Stimulated activated CD4-positive, alpha-beta T cell treated with anti-CD3 and anti-CD28 coated beads, Interleukin-1b, Interleukin-23, amount 100 ng/mL, for 1 hour (primary cell): ENCODE results near the gene NADSYN1.
"Not testable (repeated sequence)": the region's sequence is repeated elsewhere in the genome, so short reads cannot be mapped to it uniquely, and the experiment has no call there.

Experiments
- DNase-seq, 2 donors: peaks; one replicate each; pipeline ENCODE4 v3.0.0-alpha.2; 2020; ENCODE audit warnings: low read depth in 2 of 2

Gene NADSYN1

GRCh38 chr11:71453037-71453917 lies at the start of gene NADSYN1:
Gene NADSYN1, plus strand, starts transcription at chr11:71453203. Its CDS starts 94 bp downstream, at chr11:71453297.
- peak; percentile 86 to 91 for DNase-seq

- DNase-seq = no peak
Measured at GRCh38 chr11:71404209-71404608, 48.8 kb upstream of the NADSYN1 start.

- DNase-seq = no peak
Measured at GRCh38 chr11:71406681-71407080, 46.3 kb upstream of the NADSYN1 start.

GRCh38 chr11:71407356-71407755 lies 45.6 kb upstream of the NADSYN1 start:
- no peak for DNase-seq

- DNase-seq = no peak
Measured at GRCh38 chr11:71408826-71409225, 44.2 kb upstream of the NADSYN1 start.

- no peak for DNase-seq
Measured at GRCh38 chr11:71410363-71410966, 42.5 kb upstream of the NADSYN1 start.

GRCh38 chr11:71414645-71415044 lies 38.4 kb upstream of the NADSYN1 start:
- no peak for DNase-seq

GRCh38 chr11:71418643-71419042 lies 34.4 kb upstream of the NADSYN1 start:
- DNase-seq = no peak

- no peak for DNase-seq
Measured at GRCh38 chr11:71420455-71421241, 32.4 kb upstream of the NADSYN1 start.

GRCh38 chr11:71421392-71421950 lies 31.5 kb upstream of the NADSYN1 start:
- no peak for DNase-seq

GRCh38 chr11:71422318-71422717 lies 30.7 kb upstream of the NADSYN1 start:
- DNase-seq = not testable (repeated sequence)

- no peak for DNase-seq
Measured at GRCh38 chr11:71423181-71423790, 29.7 kb upstream of the NADSYN1 start.

- no peak for DNase-seq
Measured at GRCh38 chr11:71425409-71425808, 27.6 kb upstream of the NADSYN1 start.

GRCh38 chr11:71425860-71426259 lies 27.1 kb upstream of the NADSYN1 start:
- no peak for DNase-seq

- DNase-seq = no peak
Measured at GRCh38 chr11:71426413-71426812, 26.6 kb upstream of the NADSYN1 start.

- no peak for DNase-seq
Measured at GRCh38 chr11:71428861-71429435, 24.1 kb upstream of the NADSYN1 start.

- no peak for DNase-seq
Measured at GRCh38 chr11:71429701-71430100, 23.3 kb upstream of the NADSYN1 start.

- no peak for DNase-seq
Measured at GRCh38 chr11:71430166-71430565, 22.8 kb upstream of the NADSYN1 start.

GRCh38 chr11:71431271-71431670 lies 21.7 kb upstream of the NADSYN1 start:
- no peak for DNase-seq

GRCh38 chr11:71432761-71433647 lies 20.0 kb upstream of the NADSYN1 start:
- DNase-seq = no peak
